Glomerular visceral epithelial cell (primary cell): ENCODE results near the gene EDNRA.

Experiments
- DNase-seq: peaks from one replicate; pipeline ENCODE4 v3.0.0-alpha.2; 2016; ENCODE audit errors: extremely low spot score

EDNRA gene

DNA sequence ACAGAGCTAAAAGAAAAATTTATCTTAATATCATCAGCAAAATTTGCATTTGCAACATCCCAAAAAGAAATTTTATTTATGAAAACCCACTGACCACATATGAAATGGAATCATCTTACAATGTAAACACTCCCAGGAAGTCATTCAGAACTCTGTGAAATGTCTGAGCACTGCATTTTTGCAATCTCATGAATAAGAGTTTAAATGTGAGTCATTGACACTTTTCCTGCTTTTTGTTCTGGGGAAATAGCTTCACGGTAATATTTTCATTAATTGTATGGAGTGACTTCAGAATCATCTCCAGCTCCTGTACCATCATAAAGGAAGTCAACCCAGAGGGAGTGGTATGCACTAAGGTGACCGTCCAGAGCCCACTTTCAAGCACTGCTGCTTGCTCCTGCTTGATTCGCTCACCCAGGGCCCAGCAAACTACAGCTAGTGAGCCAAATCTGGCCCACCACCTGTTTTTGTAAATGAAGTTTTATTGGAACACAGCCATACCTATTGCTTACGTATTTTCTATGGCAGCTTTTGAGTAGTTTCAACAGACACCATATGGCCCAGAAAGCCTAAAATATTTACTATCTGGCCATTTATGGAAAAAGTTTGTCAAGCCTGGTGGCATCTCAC is 17.2 kb downstream of the EDNRA start:
- DNase-seq, result peak; percentile 41

DNA sequence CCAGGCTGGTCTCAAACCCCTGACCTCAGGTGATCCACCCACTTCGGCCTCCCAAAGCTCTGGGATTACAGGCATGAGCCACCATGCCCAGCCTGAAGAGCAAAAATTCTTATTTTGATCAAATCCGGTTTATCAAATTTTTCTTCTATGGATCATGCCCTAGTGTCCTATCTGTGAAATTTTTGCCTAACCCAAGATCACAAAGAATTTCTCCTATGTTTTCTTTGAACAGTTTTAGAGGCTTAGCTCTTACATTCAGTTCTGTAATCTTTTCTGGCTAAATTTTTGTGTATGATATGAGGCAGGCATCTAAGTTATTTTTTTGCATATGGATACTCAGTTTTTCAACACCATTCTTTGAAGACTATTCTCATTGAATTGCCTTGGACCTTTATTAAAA is 27.4 kb downstream of the EDNRA start:
- no peak for DNase-seq

DNA sequence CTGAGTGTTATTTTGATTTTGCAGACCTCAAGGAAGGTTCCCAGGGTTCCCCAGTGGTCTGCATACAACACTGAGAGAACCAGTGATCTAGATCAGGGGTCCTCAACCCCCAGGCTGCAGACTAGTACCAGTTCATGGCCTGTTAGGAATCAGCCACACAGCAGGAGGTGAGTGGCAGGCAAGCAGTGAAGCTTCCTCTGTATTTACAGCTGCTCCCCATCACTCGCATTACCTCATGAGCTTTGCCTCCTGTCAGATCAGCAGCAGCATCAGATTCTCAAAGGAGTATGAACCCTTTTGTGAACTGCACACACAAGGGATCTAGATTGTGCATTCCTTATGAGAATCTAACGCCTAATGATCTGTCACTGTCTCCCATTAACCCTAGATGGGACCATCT is 28.5 kb downstream of the EDNRA start:
- DNase-seq, result no peak

- DNase-seq, result no peak
These were observed 30.2 kb downstream of the EDNRA start for GRCh38 chr4:147510962-147511668.

DNA sequence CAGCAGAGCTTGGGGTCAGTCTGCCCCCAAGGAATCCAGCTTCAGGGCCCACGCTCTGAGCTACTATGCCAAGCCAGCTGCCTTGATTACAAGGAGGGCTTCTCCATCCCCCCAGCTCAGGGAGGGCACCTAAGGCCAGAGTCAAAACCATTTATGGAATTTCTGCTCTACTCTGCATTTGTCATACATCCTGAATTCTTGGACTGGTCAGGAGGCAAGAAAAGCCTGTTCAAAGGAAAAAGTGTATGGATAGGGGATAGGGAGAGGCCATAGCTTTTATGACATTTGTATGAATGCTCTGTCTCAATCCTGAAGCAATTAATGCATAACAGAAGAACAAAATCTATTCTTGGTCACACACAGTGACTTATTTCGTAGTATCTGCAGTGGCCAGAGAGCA is 32.2 kb downstream of the EDNRA start:
- DNase-seq, result no peak

GRCh38 chr4:147513952-147514351 is 33.1 kb downstream of the EDNRA start:
- DNase-seq, result no peak

- no peak for DNase-seq
These were observed 34.5 kb downstream of the EDNRA start for GRCh38 chr4:147515220-147515936.

- DNase-seq, result no peak
These were observed 35.2 kb downstream of the EDNRA start for GRCh38 chr4:147516133-147516532.

GRCh38 chr4:147518086-147518485 is 37.2 kb downstream of the EDNRA start:
- no peak for DNase-seq

- DNase-seq, result peak; percentile 67
These were observed 38.2 kb downstream of the EDNRA start for GRCh38 chr4:147518846-147519767.

DNA sequence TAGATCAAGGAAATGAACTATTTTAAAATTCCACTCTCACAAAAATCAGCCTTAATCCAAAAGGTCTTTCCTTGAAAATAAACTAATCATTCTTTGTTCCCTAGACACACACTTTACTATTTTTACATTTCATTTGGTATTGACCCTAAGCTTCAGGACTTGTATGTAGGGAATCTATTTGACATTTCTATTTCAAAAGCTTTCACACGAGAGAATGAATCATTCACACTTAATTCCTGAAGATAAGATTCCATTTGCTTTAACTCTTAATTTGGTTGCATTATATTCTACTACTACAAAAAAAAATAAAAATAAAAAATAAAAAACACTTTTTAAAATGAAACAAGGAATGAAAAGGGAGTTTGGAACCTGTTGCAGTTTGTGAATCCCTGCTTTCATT is 43.7 kb downstream of the EDNRA start:
- no peak for DNase-seq

DNA sequence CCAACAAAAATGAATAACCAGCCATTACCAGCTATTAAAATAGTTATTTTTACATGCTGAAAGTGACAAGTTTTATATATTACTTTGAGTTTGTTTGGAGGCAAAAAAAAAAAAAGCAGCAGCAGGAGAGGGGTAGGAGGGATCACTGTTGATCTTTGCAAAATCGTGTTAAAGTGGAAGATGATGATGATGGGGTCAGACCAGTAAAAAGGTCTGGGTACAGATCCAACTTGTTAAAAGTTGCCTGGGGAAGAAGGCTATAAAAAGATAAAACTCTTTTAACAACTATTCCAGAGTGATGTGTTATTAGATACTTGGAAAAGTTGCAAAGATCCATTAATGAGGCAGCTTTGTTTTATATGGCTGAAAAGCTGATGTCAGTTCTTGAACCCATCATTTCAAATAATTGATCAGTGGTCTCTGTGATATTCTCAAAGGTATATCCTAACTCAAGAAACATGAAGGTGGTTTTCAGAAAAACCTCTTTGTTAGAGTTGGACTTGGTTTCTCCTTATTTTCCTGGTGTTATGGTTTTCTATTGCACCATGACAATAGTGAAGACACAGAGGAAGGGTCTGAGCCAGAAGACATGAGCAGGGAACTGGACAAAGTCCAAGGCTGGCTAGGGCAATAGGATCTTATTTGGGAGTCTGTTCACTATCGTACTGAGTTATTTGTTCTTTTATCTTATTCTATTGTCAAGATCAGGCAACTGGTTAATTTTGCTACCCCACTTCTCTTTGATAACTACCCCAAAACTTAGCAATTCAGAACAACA is 44.8 kb downstream of the EDNRA start:
- no peak for DNase-seq

- DNase-seq, result no peak
These were observed 45.4 kb downstream of the EDNRA start for GRCh38 chr4:147526272-147526654.

DNA sequence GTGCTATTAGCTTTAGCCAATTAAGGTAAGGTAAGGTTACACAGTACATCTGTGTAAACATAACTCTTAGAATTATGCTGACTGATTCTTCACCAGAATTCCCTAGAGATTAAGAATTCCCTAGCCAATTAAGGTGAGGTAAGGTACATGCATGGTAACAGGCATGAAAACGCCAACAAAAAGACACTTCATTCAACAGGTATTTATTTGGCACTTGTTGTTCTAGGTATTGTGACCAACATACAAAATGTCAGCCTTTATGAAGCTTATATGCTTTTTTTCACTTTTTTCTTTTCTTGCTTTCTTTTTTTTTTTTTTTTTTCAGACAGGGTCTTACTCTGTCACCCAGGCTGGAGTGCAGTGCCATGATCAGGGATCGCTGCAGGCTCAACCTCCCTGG is 47.2 kb downstream of the EDNRA start:
- DNase-seq, result no peak

DNA sequence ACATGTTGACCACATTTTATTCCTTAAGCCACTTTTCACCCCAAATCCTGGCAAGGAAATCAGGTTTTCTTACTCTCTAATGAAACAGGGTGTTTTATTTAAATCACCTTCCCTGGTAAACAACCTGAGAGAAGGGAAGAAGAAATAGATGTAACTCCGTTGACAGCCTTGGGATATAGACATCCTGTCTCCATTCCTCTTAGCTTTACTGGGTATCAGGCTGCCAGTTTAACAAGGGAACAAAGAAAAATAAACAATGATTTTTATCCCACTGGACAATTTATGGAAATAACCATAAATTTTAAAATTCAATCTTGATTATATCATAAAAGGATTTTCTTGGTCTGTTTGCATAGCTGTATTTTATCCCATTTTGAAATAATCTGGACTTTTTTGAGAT is 49.2 kb downstream of the EDNRA start:
- no peak for DNase-seq

DNA sequence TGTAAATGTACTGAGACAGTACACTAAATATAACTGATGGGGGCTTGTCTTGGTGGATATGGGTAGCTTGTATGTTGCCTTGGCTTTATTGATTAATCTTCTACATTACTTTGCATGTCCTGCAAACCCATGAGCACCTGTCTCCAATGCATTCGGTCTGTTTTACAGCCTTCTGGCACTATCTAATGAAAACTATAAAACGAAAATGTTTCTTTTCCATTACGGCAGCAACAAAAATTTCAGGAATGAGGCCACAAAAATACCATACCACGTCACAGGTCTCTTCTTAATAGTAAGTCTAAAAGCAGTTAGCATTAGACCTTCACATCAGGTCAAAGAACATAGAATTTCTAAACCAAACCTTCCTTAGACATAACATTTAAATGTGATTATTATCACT is 49.8 kb downstream of the EDNRA start:
- peak; percentile 32 for DNase-seq

DNA sequence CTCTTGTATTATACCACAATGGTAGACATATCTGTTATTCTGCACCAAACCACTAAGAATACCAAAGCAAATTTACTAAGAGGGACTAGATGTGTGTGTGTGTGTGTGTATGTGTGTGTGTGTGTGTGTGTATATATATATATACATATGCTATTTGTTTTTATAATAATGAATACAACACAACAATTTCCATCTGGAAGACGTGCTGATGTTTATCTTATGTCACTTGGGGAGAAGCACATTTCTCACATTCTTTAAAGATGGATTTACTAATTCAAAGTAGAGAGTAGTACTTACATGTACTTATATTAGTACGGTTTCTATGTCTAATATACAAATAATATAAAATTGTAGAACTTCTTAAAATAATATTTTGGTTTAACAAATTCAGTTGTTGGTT is 52.0 kb downstream of the EDNRA start:
- no peak for DNase-seq

- peak; percentile 33 for DNase-seq
These were observed 52.4 kb downstream of the EDNRA start for GRCh38 chr4:147533331-147533730.

DNA sequence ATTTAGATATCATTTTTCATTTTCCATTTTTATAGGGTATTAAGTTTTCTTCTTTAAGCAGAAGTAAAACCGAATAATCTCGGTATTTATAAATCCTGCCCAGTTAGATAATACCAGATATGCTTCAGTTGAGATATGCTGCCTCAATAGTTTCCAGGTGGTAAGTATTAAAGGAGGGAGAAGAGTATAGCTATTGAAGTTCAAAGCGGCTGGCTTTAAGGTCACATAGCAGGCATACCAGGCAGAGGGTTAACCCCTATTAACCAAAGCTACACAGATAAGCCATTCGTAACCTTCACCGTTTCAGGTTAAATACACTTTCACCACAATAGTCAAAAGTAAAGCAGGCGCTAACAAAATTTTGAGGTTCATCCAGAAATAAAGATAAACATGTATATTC is 54.2 kb downstream of the EDNRA start:
- no peak for DNase-seq

DNA sequence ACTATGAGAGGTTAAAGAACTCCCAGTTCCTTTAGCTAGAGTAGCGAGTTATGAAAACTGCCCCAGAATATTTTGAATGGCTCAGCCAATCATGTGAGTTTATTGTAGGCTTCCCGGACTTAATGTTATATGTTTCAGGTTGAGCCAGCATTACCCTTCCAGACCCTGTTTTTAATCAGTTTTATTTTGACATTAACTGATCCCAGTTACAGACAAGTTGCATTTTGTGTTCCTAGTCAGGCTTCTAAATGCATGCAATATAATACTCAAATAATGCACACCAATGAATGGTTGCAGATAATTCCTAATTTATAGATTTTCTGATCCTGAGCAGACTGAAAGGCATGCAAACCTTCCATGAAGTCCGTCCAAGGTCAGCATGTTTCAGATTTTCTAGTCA is 57.8 kb downstream of the EDNRA start:
- DNase-seq, result no peak

GRCh38 chr4:147539959-147540358 is 59.1 kb downstream of the EDNRA start:
- DNase-seq, result no peak
